AG10803 (cell line): Measurements from ENCODE around the gene ARL6IP6.
"Not testable (repeated sequence)": the region's sequence is repeated elsewhere in the genome, so short reads cannot be mapped to it uniquely, and the experiment has no call there.

Experiments used
- DNase-seq: peaks from one replicate; pipeline ENCODE4 v3.0.0; 2010; ENCODE audit warnings: low read depth
- H3K4me3 ChIP-seq: 2 replicates; pipeline ENCODE4 v1.5.1; 2011; ENCODE audit warnings: mild to moderate bottlenecking, low read length, control low read depth
- TF ChIP-seq, protein P1 (sequence below): conservative IDR thresholded peaks from 2 replicates; pipeline ENCODE4 v1.5.1; 2011; ENCODE audit warnings: mild to moderate bottlenecking, low read length, control low read depth, inconsistent platforms

The ARL6IP6 gene

DNA sequence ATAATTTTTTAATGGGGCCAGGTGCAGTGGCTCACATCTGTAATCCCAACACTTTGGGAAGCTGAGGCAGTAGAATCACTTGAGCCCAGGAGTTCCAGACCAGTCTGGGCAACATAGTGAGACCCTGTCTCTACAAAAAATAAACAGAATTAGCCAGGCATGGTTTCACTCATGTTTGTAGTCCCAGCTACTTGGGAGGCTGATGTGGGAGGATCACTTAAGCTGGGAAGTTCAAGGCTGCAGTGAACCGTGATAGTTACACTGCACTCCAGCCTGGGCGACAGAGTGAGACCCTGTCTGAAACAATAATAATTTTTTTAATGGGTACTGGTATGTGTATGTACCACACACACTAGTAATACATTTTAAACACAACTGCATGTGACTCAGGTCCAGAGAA lies 2.4 kb downstream of the ARL6IP6 start:
- DNase-seq = no peak
- no peak overlapping the region for H3K4me3 ChIP-seq
- TF ChIP-seq, protein P1, sequence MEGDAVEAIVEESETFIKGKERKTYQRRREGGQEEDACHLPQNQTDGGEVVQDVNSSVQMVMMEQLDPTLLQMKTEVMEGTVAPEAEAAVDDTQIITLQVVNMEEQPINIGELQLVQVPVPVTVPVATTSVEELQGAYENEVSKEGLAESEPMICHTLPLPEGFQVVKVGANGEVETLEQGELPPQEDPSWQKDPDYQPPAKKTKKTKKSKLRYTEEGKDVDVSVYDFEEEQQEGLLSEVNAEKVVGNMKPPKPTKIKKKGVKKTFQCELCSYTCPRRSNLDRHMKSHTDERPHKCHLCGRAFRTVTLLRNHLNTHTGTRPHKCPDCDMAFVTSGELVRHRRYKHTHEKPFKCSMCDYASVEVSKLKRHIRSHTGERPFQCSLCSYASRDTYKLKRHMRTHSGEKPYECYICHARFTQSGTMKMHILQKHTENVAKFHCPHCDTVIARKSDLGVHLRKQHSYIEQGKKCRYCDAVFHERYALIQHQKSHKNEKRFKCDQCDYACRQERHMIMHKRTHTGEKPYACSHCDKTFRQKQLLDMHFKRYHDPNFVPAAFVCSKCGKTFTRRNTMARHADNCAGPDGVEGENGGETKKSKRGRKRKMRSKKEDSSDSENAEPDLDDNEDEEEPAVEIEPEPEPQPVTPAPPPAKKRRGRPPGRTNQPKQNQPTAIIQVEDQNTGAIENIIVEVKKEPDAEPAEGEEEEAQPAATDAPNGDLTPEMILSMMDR = no peak

DNA sequence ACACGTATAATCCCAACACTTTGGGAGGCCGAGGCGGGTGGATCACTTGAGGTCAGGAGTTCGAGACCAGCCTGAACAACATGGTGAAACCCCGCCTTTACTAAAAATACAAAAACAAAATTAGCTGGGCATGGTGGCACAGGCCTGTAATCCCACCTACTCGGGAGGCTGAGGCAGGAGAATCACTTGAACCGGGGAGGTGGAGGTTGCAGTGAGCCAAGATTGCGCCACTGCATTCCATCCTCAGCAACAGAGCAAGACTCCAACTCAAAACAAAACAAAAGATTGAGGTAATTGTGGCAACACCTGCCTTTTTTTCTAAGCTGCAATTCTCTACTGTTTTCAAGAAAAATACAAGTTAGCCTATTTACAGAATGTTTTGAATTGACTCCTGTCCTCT lies 4.2 kb downstream of the ARL6IP6 start:
- H3K4me3 ChIP-seq = not testable (repeated sequence)

DNA sequence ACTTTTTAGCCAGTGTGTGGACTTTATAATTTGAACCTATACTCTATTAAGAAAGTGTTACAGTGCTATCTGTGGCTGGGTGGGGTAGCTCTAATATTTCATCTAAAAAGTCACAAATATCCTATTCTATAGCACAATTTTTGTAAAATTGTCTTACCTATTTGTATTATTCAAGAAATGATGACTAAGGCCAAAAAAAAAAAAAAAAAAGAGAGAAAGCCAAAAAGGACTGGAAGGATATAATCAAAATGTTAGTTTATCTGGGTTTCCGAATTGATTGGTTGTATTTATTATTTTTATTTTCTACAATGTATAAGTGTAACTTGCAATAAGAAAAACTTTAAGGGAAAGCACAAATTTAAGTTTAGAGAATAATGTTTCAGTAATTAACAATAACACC lies 5.5 kb downstream of the ARL6IP6 start:
- DNase-seq = no peak
- H3K4me3 ChIP-seq = no peak overlapping the region

More for the DNA sequence above, 4.2 kb downstream of the ARL6IP6 start:
- not testable (repeated sequence) for DNase-seq

DNA sequence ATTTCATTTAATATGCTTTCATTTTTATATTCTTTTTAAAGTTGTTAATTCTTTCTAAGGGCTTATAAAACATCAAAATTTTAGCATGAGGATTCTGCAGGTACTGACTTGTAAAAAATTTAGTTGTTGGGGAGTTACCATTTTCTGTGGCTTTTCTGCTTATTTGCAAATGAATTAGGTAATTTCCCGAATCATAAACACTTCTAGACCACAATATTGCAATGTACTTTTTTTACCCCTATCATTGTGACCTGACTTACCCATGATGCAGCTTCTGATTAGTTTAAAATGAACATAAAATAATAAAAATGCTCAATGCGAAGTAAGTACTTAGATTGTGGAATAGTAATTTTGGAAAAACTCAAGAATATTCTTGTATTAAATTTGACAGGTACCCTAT lies 11.4 kb downstream of the ARL6IP6 start:
- TF ChIP-seq, protein P1 = no peak
- no peak overlapping the region for H3K4me3 ChIP-seq
- no peak for DNase-seq

More for the DNA sequence above, 5.5 kb downstream of the ARL6IP6 start:
- TF ChIP-seq, protein P1 = no peak

GRCh38 chr2:152730591-152731333 lies 12.3 kb downstream of the ARL6IP6 start:
- no peak overlapping the region for H3K4me3 ChIP-seq
- TF ChIP-seq, protein P1 = no peak
- peak; percentile 39 for DNase-seq

- not testable (repeated sequence) for H3K4me3 ChIP-seq, DNase-seq
Observed at GRCh38 chr2:152737509-152737908, 19.1 kb downstream of the ARL6IP6 start.

DNA sequence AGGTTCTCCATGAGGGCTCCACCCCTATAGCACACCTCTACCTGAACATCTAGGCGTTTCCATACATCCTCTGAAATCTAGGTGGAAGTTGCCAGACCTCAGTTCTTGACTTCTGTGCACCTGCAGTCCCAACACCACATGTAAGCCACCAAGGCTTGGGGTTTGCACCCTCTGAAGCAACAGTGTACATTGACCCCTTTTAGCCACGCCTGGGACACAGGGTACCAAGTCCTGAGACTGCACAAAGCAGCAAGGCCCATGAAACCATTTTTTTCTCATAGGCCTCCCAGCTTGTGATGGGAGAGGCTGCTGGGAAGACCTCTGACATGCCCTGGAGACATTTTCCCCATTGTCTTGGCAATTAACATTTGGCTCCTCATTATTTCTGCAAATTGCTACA lies 20.0 kb downstream of the ARL6IP6 start:
- TF ChIP-seq, protein P1 = no peak

DNA sequence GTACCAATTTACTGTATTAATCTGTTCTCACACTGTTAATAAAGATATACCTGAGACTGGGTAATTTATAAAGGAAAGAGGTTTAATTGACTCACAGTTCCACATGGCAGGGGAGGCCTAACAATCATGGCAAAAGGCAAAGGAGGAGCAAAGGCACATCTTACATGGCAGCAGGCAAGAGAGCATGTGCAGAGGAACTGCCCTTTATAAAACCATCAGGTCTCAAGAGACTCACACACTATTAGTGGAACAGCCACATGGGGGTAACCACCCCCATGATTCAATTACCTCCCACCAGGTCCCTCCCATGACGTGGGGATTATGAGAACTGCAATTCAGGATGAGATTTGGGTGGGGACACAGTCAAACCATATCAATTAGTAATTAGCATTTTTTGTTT lies 21.3 kb downstream of the ARL6IP6 start:
- H3K4me3 ChIP-seq, DNase-seq: not testable (repeated sequence)

More for the DNA sequence above, 20.0 kb downstream of the ARL6IP6 start:
- DNase-seq = no peak
- H3K4me3 ChIP-seq = no peak overlapping the region
